ENCODE data around the gene CACNB3.

Gene CACNB3

DNA sequence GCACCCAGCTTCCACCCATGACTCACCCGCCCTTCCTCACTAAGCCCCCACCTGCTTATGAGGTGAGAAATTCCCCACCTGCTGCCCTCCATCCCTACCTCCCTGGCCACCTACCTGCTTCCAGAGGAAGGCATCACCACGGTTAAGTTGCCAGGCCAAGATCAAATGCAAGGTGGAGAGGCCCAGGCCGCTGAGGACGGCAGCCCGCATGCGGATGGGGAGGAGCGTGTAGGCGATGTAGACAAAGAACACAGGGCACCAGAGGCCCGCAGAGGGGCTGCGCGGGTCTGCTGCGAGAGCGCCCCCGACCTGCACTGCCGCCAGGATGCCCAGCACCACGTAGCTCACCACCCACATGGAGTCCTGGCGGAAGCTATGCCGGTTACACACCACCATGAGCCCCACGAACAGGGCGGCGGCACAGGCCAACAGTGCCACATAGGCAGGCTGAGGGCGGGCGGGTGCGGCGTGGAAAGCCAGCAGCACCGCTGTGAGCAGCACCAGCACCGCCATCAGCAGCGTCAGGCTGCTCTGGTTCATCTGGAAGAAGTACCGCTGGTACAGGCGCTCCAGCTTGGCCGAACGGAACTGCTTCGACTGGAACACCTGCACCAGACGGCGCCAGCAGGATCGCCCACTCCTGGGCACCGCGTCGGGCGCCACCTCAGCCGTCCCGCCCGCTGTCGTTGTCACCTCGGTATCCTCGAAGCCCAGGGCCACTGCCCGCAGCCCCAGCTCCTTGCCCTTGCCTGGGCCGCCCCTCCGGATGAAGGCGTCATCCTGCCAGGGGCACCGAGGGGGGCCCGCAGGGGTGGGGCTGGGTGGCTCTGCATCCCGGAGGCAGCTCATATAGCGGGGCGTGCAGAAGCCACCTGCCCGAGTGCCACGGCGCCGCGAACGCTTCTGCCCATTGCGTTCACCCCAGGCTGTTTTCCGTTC lies 35.6 kb upstream of the CACNB3 start:
- TF ChIP-seq ZNF274 (IDR thresholded peaks at IDR 0.05; ENCODE audit: low read depth, low read length): no peak
- H3K4me3 ChIP-seq (ENCODE audit: low read length): no peak overlapping the region

DNA sequence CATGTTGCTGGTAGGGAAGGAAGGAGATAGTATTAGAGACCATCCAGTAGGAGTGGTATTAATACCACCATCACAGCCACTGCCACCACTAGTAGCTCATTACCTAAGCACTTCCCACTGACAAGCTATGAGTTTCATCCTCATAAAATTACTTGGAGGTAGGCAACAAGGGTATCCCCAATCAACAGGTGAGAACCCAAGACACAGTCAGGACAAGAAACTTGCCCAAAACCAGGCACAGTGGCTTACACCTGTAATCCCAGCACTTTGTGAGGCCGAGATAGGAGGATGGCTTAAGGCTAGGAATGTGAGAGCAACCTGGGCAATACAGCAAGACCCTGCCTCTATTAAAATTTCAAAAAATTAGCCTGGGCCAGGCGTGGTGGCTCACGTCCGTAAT lies 34.9 kb upstream of the CACNB3 start:
- no peak overlapping the region for H3K4me3 ChIP-seq (ENCODE audit: low read length)
- no peak for TF ChIP-seq ZNF274 (IDR thresholded peaks at IDR 0.05; ENCODE audit: low read depth, low read length)

DNA sequence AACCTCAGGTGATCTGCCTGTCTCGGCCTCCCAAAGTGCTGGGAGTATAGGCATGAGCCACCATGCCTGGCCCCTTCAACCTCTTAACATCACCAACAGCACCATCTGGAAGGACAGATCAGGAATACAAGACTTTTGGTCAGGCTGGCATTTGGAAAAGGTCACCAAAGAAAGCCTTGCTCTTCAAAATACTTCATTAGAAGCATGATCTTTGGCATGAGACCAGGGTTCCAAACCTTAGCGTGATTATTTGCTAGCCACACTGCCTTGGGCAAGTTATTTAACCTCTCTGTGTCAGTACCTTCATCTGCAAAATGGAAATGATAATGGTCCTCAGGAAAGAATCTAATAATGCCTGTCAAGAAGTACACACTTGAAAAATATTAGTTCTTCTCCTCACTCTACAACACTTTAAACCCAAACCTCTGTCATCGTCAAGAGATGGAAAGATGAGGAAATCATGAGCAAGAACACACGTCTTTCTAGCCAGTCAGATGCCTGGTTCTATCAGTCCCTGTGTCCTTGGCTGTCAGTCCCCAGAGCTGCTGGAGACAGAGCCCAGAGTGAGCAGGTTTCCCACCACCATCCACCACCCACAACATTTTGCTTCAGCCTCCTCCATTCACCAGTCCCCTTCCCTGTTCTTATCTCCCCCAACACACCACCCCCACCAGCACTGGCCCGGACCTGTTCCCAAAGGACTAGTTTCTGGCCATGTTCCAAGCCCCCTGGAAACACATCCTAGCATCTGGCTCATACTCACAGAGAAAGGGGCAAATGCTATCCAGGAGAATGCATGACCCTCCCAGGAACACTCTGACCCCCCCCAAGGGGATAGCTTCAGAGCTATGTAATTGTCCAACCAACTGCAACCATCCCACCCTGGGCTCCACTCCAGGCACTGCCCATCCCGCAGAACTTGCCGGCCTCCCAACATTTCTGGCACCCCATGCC lies 31.4 kb upstream of the CACNB3 start:
- no peak for TF ChIP-seq ZNF274 (IDR thresholded peaks at IDR 0.05; ENCODE audit: low read depth, low read length)
- no peak overlapping the region for H3K4me3 ChIP-seq (ENCODE audit: low read length)

DNA sequence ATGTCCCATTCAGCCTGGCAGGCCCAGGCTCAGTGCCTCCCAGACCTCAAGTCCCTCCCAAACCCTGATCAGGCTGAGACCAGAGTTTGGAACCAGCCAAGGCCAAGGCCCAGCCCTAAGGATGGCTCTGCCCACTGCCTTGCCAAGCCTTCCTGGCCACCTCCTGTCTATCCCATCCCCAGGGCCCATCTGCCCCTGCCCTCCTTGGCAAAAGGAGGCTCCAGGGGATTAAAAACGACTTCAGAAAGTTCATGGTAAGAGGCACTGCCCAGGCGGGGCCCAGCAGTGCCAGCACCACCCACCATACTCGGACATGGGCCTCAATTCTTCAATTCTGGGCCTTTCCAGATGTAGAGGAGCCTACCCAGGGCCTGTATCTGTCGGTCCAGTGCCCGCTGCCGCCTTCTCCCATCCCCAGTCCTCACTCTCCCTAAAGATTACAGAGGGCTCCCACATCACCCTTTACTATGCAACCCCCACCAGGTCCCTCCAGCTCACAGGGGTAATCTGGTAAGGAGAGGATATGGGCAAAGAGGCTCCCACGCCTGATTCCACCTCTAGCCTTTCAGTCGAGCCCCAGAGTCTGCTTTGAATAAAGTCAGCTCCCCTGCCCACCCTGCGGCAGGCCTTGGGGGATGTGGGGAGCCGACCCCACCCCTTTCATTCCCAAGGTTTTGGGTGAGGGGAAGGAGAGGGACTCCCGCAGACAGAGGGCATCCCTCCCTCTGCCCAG lies 30.3 kb upstream of the CACNB3 start:
- TF ChIP-seq ZNF274 (IDR thresholded peaks at IDR 0.05; ENCODE audit: low read depth, low read length): no peak
- H3K4me3 ChIP-seq (ENCODE audit: low read length): peak overlapping the region; percentile 72

DNA sequence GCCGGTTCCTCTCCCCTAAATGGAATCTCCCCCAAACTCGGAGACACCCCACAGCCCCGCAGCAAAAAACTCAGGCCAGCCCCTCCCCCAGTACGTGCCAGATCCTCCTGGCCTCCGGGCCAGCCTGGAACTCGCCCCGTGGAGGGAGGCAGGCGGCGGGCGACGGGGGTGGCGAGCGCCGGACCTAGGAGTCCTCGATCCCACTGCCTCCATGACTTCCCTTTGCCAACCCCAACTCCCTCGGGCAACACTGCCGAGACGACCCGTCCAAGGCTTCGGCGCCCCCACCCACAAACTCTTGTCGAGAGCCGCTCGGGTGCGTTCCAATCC lies 29.8 kb upstream of the CACNB3 start:
- TF ChIP-seq ZNF274 (IDR thresholded peaks at IDR 0.05; ENCODE audit: low read depth, low read length): no peak

DNA sequence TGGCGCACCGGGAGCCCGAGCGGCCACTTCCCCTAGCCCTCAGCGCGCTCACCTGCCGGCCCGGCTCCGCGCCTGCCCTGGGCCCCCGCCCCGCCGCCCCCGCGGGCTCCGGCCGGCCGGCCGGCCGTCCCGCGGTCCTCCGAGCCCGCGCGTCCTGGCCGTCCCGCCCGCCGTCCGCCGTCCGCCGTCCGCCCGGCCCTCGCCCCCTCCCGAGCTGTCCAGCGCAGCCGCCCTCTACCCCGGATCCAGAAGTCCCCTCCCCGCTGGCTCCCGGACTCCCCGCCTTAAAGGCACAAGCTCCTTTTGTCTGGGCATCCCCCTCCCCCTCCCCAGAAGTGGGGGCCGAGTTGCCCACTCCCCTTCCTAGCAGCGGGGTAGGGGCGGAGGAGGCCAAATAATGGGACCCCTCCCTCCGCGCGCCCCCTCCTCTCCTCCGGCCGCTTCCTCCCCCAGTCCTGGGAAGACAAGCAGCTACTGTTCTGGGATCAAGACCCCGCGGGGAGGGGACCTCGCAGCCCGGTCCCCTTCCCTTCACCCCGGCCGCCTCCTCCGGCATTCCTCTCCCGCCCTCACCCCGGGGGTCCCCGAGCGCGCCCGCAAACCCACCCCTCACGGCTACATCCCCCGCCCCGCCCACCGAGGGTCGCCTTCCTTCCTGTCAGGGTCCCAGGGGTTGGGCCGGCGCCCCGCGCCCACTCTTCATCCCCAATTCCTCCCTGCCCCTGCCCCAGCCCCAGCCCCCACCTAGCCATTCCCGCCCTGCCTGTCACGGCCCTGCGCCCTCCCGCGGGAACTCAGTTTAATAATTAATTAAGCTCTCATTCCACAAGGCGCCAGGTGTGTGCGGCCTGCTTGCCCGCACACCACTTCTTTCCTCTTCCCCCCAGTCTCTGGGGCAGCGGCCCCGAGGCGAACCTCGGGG lies 29.2 kb upstream of the CACNB3 start, which contains the start of gene ADCY6:
Gene ADCY6 (minus strand): TSS at position 236 of the 922 bp plus-strand sequence. CDS start 5,655 bp downstream, outside the sequence.
- TF ChIP-seq ZNF274 (IDR thresholded peaks at IDR 0.05; ENCODE audit: low read depth, low read length): no peak
- peak within 1 kb of the TSS; percentile 72 for H3K4me3 ChIP-seq (ENCODE audit: low read length)

More for the DNA sequence above, 29.8 kb upstream of the CACNB3 start:
- H3K4me3 ChIP-seq (ENCODE audit: low read length): peak overlapping the region; percentile 72

DNA sequence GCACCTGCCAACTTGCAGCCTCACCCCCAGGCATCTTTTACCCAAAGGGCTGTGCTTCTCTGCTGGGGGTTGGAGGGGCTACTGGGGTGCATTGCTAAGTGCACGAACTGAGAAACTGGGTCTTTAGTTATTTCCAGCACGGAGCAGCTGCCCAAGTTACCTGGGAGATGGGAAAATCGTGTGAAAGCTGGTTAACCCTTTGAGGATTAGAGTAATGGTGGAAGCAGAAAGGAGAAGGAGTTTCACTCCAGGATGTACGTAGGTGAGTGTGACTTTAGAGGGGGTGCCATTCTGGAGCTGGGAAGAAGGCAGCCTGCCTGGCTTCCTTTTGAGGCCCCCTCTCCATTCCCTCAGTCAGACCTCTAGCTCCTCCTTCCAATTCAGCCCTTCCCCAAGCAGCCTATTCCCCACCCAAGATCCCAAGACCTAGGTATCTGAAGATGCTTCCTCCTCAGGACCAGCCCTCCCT lies 28.4 kb upstream of the CACNB3 start:
- TF ChIP-seq ZNF274 (IDR thresholded peaks at IDR 0.05; ENCODE audit: low read depth, low read length): no peak
- no peak overlapping the region; the same call in 1 of the 2 replicates for H3K4me3 ChIP-seq (ENCODE audit: low read length)

DNA sequence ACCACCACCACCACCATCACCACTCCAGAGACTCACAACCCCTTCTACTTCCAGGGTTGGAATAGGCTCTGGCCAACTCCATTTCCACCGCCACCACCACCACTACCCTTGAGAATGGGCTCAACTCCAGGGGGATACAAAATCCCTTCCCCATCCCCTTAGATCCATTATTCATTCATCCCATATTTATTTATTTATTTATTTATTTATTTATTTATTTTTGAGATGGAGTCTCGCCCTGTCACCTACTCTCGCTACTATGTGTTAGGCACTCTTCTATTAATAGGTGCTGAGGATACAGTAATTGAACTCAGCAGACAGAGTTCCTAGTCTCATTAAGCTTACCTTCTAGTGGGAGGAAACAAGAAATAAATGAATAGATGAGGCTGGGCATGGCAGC lies 24.6 kb upstream of the CACNB3 start:
- TF ChIP-seq ZNF274 (IDR thresholded peaks at IDR 0.05; ENCODE audit: low read depth, low read length): no peak
- H3K4me3 ChIP-seq (ENCODE audit: low read length): no peak overlapping the region

DNA sequence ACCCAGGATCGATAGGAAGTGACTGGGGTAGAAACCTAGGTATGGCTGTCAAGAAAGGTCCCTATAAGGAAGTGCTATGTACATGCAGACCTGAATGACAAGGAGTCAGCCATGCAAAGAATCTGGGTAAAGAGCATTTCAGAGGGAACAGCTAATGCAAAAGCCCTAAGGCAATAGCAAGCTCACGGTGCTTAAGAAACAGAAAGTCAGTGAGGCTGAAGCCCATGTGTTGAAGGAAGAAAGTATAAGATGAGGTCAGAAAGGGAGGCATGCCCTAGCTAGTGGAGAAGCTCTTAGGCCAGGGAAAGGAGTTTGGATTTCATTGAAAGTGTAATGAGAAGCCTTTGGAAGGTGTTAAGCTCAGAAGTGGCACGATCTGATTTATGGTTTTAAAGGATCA lies 23.4 kb upstream of the CACNB3 start:
- H3K4me3 ChIP-seq (ENCODE audit: low read length): no peak overlapping the region
- TF ChIP-seq ZNF274 (IDR thresholded peaks at IDR 0.05; ENCODE audit: low read depth, low read length): no peak

GRCh38 chr12:48795550-48796455 lies 22.5 kb upstream of the CACNB3 start:
- TF ChIP-seq ZNF274 (IDR thresholded peaks at IDR 0.05; ENCODE audit: low read depth, low read length): no peak
- no peak overlapping the region for H3K4me3 ChIP-seq (ENCODE audit: low read length)

GRCh38 chr12:48796976-48797375 lies 21.3 kb upstream of the CACNB3 start:
- no peak overlapping the region for H3K4me3 ChIP-seq (ENCODE audit: low read length)
- no peak for TF ChIP-seq ZNF274 (IDR thresholded peaks at IDR 0.05; ENCODE audit: low read depth, low read length)

DNA sequence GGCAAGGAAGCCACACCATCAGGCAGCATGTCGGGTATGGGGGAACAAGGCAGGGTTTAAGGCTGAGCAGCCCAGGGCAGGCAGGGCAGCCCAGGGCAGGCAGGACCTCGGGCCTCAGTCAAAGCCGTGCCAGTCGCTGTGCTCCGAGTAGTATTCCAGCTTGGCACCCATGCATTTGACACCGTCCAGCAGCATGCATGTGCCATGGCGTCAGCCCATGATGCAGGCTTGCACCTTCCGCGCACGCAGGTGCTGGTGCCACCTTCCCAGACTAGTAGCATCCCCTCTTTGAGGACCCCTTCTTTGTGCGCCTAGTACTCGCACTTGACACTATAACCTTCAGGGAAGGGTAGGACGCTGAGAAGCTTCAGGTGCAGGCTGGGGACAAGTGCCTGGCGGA lies 17.8 kb upstream of the CACNB3 start:
- no peak for TF ChIP-seq ZNF274 (IDR thresholded peaks at IDR 0.05; ENCODE audit: low read depth, low read length)
- H3K4me3 ChIP-seq (ENCODE audit: low read length): no peak overlapping the region
